Epidermal melanocyte (primary cell): ENCODE data around the gene DNHD1.

Experiments
- DNase-seq: peaks from one replicate; pipeline ENCODE4 v3.0.0; 2011; ENCODE audit warnings: low spot score; ENCODE audit not compliant: insufficient read length

DNHD1 gene

GRCh38 chr11:6497069-6497839 is at the start of gene DNHD1:
Gene DNHD1 (plus strand): TSS chr11:6497280. CDS start chr11:6498216, 936 bp downstream.
- no peak for DNase-seq

- no peak for DNase-seq
These were observed 48.5 kb upstream of the DNHD1 start for GRCh38 chr11:6448574-6448973.

- no peak for DNase-seq
These were observed 44.9 kb upstream of the DNHD1 start for GRCh38 chr11:6452219-6452618.

GRCh38 chr11:6453152-6453551 is 43.9 kb upstream of the DNHD1 start:
- no peak for DNase-seq

GRCh38 chr11:6455070-6455469 is 42.0 kb upstream of the DNHD1 start:
- no peak for DNase-seq

GRCh38 chr11:6456361-6457073 is 40.6 kb upstream of the DNHD1 start:
- no peak for DNase-seq

- DNase-seq, result no peak
These were observed 39.3 kb upstream of the DNHD1 start for GRCh38 chr11:6457581-6458320.

- DNase-seq, result no peak
These were observed 38.6 kb upstream of the DNHD1 start for GRCh38 chr11:6458352-6459098.

GRCh38 chr11:6459099-6459450 is 38.0 kb upstream of the DNHD1 start:
- DNase-seq, result no peak

GRCh38 chr11:6468712-6469495 is 28.2 kb upstream of the DNHD1 start:
- peak; percentile 98 for DNase-seq

- no peak for DNase-seq
These were observed 27.5 kb upstream of the DNHD1 start for GRCh38 chr11:6469599-6469998.

GRCh38 chr11:6472934-6473333 is 24.1 kb upstream of the DNHD1 start:
- DNase-seq, result no peak

GRCh38 chr11:6473451-6474412 is 23.3 kb upstream of the DNHD1 start, which contains the start of gene TRIM3:
Gene TRIM3 (minus strand): TSS chr11:6473941. CDS start chr11:6465695, 8,246 bp downstream.
- DNase-seq, result peak; percentile 96

- no peak for DNase-seq
These were observed 22.7 kb upstream of the DNHD1 start for GRCh38 chr11:6474413-6474792.

- DNase-seq, result no peak
These were observed 22.1 kb upstream of the DNHD1 start for GRCh38 chr11:6474806-6475500.

GRCh38 chr11:6475936-6476335 is 21.1 kb upstream of the DNHD1 start:
- no peak for DNase-seq

- no peak for DNase-seq
These were observed 20.5 kb upstream of the DNHD1 start for GRCh38 chr11:6476571-6476970.

- no peak for DNase-seq
These were observed 16.7 kb upstream of the DNHD1 start for GRCh38 chr11:6480299-6480914.
